ENCODE results near the gene MRPL1. TPM values are rescaled to one million over a fixed set of nuclear protein-coding genes. Genes with fewer than 3 reads are reported as not detected.
"Not testable (repeated sequence)": the region's sequence is repeated elsewhere in the genome, so short reads cannot be mapped to it uniquely, and the experiment has no call there.

Gene MRPL1
- total RNA-seq, 3 donors from 2014 or later (not counting 1 experiment from before 2014, with no cell fraction given) = 17.9 to 22.9 (median 22.9) TPM

DNA sequence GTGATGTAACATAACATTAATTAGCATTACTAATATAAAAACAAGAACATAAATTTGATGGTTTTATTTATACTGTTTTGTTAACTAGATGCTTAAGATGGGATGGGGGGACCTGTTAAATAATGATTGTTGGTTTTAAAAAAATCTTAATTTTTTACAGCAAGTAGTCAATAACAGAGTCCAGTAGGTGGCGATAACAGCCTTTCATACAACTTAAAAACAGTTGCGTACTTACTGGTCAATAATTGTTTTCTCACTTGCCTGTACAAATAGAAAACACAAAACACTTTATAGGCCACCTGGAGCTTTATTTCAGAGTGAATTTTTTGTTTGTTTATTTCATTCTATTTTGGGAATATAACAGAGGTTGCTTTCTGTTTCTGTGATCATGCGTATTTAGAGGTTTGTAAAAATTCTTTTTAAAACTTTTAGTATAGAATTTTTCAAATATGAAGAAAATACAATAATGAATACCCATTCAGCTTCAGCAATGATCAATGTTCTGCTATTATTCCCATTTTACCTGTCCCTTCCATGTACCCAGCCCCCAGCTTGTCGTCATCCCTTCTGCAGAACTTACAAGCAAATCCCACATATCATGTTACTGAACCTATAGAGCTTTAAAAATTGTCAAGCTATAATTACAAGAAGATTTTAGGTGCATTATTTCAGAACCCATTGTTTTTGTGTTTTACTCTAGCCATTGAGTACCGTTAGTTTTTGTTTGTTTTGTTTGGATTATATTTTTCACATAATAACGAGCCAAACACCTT lies 97.1 kb downstream of the MRPL1 start:
- H3K9me3 Mint-ChIP-seq = no peaks in the 10 kb centered on the region
- ATAC-seq (peak in 1 of 3 donors; percentile 35), DNase-seq (peak in 1 of 2 donors; percentile 63)
- no peak overlapping the region for H3K27ac ChIP-seq (ENCODE audit: low read length)
- no peaks in the 10 kb centered on the region for H3K27me3 Mint-ChIP-seq (ENCODE audit: low read depth in 2 of 2)
- no peak overlapping the region for H3K27ac Mint-ChIP-seq
- TF ChIP-seq, protein P1, sequence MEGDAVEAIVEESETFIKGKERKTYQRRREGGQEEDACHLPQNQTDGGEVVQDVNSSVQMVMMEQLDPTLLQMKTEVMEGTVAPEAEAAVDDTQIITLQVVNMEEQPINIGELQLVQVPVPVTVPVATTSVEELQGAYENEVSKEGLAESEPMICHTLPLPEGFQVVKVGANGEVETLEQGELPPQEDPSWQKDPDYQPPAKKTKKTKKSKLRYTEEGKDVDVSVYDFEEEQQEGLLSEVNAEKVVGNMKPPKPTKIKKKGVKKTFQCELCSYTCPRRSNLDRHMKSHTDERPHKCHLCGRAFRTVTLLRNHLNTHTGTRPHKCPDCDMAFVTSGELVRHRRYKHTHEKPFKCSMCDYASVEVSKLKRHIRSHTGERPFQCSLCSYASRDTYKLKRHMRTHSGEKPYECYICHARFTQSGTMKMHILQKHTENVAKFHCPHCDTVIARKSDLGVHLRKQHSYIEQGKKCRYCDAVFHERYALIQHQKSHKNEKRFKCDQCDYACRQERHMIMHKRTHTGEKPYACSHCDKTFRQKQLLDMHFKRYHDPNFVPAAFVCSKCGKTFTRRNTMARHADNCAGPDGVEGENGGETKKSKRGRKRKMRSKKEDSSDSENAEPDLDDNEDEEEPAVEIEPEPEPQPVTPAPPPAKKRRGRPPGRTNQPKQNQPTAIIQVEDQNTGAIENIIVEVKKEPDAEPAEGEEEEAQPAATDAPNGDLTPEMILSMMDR (IDR thresholded peaks at IDR 0.05) = peak; percentile 74
- H3K36me3 ChIP-seq (ENCODE audit: control insufficient read depth, insufficient read depth, low read length) = peaks cover 3% of the 10 kb centered on the region
- H3K9me3 ChIP-seq (ENCODE audit: control insufficient read depth, insufficient read depth, low read length) = no peaks in the 10 kb centered on the region
- H3K4me1 ChIP-seq (ENCODE audit: control insufficient read depth, insufficient read depth, low read length) = no peaks in the 10 kb centered on the region
- H3K4me1 Mint-ChIP-seq = no peaks in the 10 kb centered on the region
- WGBS (ENCODE audit: insufficient coverage) = 21% methylated on average over 2 of the region's 6 CpGs
- H3K4me3 Mint-ChIP-seq = no peak overlapping the region
- H3K36me3 Mint-ChIP-seq = peaks cover 3% of the 10 kb centered on the region
- no peak overlapping the region for H3K4me3 ChIP-seq (ENCODE audit: low read length)
- H3K27me3 ChIP-seq (ENCODE audit: control insufficient read depth, insufficient read depth, low read length) = no peaks in the 10 kb centered on the region
- intact Hi-C loops (cut with micrococcal nuclease) = loop anchor here (2.0 kb wide), 1 partner anchor 557 kb away; no protein-coding TSS in a partner anchor

DNA sequence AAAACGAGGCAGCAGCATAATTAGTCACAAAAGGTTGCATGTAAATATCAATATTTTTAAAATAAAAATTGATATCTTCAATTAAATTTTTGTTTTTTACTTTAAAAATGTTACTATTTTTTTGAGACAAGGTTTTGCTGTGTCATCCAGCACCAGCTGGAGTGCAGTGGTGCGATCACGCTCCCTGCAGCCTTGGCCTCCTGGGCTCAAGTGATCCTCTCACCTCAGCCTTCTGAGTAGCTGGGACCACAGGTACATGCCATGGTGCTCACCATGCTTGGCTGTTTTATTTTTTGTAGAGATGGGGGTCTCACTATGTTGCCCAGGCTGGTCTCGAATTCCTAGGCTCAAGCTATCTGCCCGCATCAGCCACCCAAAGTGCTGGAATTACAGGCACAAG lies 97.7 kb downstream of the MRPL1 start:
- Histone ChIP-seq H3K4me3 (ENCODE audit: low read length) (no peak overlapping the region), H3K27ac (ENCODE audit: low read length) (no peak overlapping the region), H3K27me3 (ENCODE audit: control insufficient read depth, insufficient read depth, low read length) (no peaks in the 10 kb centered on the region), H3K36me3 (ENCODE audit: control insufficient read depth, insufficient read depth, low read length) (no peaks in the 10 kb centered on the region), H3K9me3 (ENCODE audit: control insufficient read depth, insufficient read depth, low read length) (no peaks in the 10 kb centered on the region), H3K4me1 (ENCODE audit: control insufficient read depth, insufficient read depth, low read length) (no peaks in the 10 kb centered on the region)
- H3K27me3 Mint-ChIP-seq (ENCODE audit: low read depth in 2 of 2) = no peaks in the 10 kb centered on the region
- intact Hi-C loops (cut with micrococcal nuclease) = no loop called here
- H3K9me3 Mint-ChIP-seq = no peaks in the 10 kb centered on the region
- H3K36me3 Mint-ChIP-seq = no peaks in the 10 kb centered on the region
- ATAC-seq (no peak), DNase-seq (no peak)
- TF ChIP-seq, protein P1 (IDR thresholded peaks at IDR 0.05) = no peak
- no peak overlapping the region for H3K4me3 Mint-ChIP-seq
- no peak overlapping the region for H3K27ac Mint-ChIP-seq
- H3K4me1 Mint-ChIP-seq = no peaks in the 10 kb centered on the region
- 99% methylated on average over 4 of the region's 5 CpGs for WGBS (ENCODE audit: insufficient coverage)

DNA sequence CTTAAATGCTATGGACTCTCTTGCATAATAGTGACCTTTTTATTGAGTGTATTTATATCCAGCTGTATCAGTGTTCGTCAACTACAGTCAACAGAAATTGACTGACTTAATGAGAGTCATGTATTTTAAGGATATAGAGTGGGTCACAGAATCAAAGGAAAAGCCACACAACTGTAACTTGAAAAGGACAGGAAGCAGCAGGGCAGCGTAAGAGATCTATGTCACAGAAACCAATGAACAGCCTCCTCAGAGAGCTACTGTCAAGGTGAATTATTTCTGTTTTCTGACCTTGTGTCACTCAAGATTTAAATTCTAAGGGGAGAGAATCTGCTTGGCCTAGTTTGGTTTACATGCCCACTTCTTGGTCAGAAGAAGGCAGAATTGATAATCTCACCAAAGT lies 100.4 kb downstream of the MRPL1 start:
- Histone ChIP-seq H3K9me3 (ENCODE audit: control insufficient read depth, insufficient read depth, low read length) (no peaks in the 10 kb centered on the region), H3K27ac (ENCODE audit: low read length) (no peak overlapping the region), H3K36me3 (ENCODE audit: control insufficient read depth, insufficient read depth, low read length) (no peaks in the 10 kb centered on the region), H3K4me3 (ENCODE audit: low read length) (no peak overlapping the region), H3K27me3 (ENCODE audit: control insufficient read depth, insufficient read depth, low read length) (no peaks in the 10 kb centered on the region), H3K4me1 (ENCODE audit: control insufficient read depth, insufficient read depth, low read length) (no peaks in the 10 kb centered on the region)
- Mint-ChIP-seq H3K4me3 (no peak overlapping the region), H3K36me3 (no peaks in the 10 kb centered on the region), H3K4me1 (no peaks in the 10 kb centered on the region), H3K27ac (no peak overlapping the region), H3K9me3 (no peaks in the 10 kb centered on the region), H3K27me3 (ENCODE audit: low read depth in 2 of 2) (no peaks in the 10 kb centered on the region)
- intact Hi-C loops (cut with micrococcal nuclease) = no loop called here
- TF ChIP-seq, protein P1 (IDR thresholded peaks at IDR 0.05) = no peak
- WGBS (ENCODE audit: insufficient coverage) = 61% methylated on average over 2 of the region's 2 CpGs
- no peak for DNase-seq
- ATAC-seq = no peak

DNA sequence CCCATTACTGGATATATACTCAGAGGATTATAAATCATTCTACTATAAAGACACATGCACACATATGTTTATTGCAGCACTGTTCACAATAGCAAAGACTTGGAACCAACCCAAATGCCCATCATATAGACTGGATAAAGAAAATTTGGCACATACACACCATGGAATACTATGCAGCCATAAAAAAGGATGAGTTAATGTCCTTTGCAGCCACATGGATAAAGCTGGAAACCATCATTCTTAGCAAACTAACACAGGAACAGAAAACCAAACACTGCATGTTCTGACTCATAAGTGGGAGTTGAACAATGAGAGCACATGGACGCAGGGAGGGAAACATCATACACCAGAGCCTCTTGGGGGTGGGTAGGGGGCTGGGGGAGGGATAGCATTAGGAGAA lies 111.0 kb downstream of the MRPL1 start:
- 71% methylated on average over 1 of the region's 1 CpG for WGBS (ENCODE audit: insufficient coverage)
- H3K27me3 Mint-ChIP-seq (ENCODE audit: low read depth in 2 of 2) = peaks cover 14 to 39% of the 10 kb centered on the region in 2 donors

DNA sequence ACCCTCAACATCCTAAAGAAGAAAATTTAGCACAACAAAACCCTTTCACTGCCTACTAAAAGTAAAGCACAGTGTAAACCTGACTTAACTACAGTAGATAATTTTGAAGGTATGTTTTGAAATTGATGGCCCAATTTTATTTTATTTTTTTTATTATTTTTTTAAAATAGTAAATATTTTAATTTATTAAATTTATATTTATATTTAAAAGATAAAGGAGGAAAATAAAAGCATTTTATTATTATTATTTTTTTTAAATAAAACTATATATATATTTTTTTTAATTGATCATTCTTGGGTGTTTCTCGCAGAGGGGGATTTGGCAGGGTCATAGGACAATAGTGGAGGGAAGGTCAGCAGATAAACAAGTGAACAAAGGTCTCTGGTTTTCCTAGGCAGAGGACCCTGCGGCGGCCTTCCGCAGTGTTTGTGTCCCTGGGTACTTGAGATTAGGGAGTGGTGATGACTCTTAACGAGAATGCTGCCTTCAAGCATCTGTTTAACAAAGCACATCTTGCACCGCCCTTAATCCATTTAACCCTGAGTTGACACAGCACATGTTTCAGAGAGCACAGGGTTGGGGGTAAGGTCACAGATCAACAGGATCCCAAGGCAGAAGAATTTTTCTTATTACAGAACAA lies 120.4 kb downstream of the MRPL1 start:
- H3K36me3 ChIP-seq (ENCODE audit: control insufficient read depth, insufficient read depth, low read length); DNase-seq; H3K36me3 Mint-ChIP-seq; H3K4me1 ChIP-seq (ENCODE audit: control insufficient read depth, insufficient read depth, low read length); H3K4me3 ChIP-seq (ENCODE audit: low read length); H3K27ac ChIP-seq (ENCODE audit: low read length); H3K9me3 ChIP-seq (ENCODE audit: control insufficient read depth, insufficient read depth, low read length); H3K4me1 Mint-ChIP-seq; H3K27ac Mint-ChIP-seq; ATAC-seq; H3K27me3 ChIP-seq (ENCODE audit: control insufficient read depth, insufficient read depth, low read length); H3K4me3 Mint-ChIP-seq; intact Hi-C loops (cut with micrococcal nuclease); H3K9me3 Mint-ChIP-seq: not testable (repeated sequence)
- WGBS (ENCODE audit: insufficient coverage) = 96% methylated on average over 4 of the region's 6 CpGs
- H3K27me3 Mint-ChIP-seq (ENCODE audit: low read depth in 2 of 2) = peaks cover 4 to 14% of the 10 kb centered on the region in 2 donors

More for the DNA sequence above, 111.0 kb downstream of the MRPL1 start:
- H3K4me1 Mint-ChIP-seq; H3K27me3 ChIP-seq (ENCODE audit: control insufficient read depth, insufficient read depth, low read length); H3K9me3 Mint-ChIP-seq; H3K36me3 Mint-ChIP-seq; ATAC-seq; H3K4me3 ChIP-seq (ENCODE audit: low read length); H3K4me1 ChIP-seq (ENCODE audit: control insufficient read depth, insufficient read depth, low read length); H3K27ac ChIP-seq (ENCODE audit: low read length); H3K36me3 ChIP-seq (ENCODE audit: control insufficient read depth, insufficient read depth, low read length); DNase-seq; H3K9me3 ChIP-seq (ENCODE audit: control insufficient read depth, insufficient read depth, low read length); intact Hi-C loops (cut with micrococcal nuclease); H3K4me3 Mint-ChIP-seq; H3K27ac Mint-ChIP-seq: not testable (repeated sequence)

All from natural killer cell (primary cell).